Stimulated activated CD4-positive, alpha-beta T cell treated with anti-CD3 and anti-CD28 coated beads, Interleukin-15, amount 100 ng/mL, for 48 hours (primary cell): ENCODE data around the gene PPP2R2C.

Experiments
- DNase-seq, 2 donors: peaks; one replicate each; pipeline ENCODE4 v3.0.0-alpha.2; 2020; ENCODE audit warnings: low read depth in 2 of 2

The PPP2R2C gene

GRCh38 chr4:6425336-6425735 lies 47.1 kb downstream of the PPP2R2C start:
- no peak for DNase-seq

- DNase-seq = no peak
Measured at GRCh38 chr4:6424425-6424824, 48.0 kb downstream of the PPP2R2C start.

GRCh38 chr4:6423575-6423974 lies 48.8 kb downstream of the PPP2R2C start:
- DNase-seq = no peak

GRCh38 chr4:6422866-6423265 lies 49.5 kb downstream of the PPP2R2C start:
- DNase-seq = no peak

- DNase-seq = no peak
Measured at GRCh38 chr4:6422105-6422504, 50.3 kb downstream of the PPP2R2C start.

- DNase-seq = no peak
Measured at GRCh38 chr4:6421397-6421796, 51.0 kb downstream of the PPP2R2C start.

GRCh38 chr4:6420972-6421371 lies 51.4 kb downstream of the PPP2R2C start:
- DNase-seq = no peak

- no peak for DNase-seq
Measured at GRCh38 chr4:6420036-6420435, 52.4 kb downstream of the PPP2R2C start.

GRCh38 chr4:6419452-6420028 lies 52.9 kb downstream of the PPP2R2C start:
- no peak for DNase-seq

- no peak for DNase-seq
Measured at GRCh38 chr4:6418193-6418755, 54.1 kb downstream of the PPP2R2C start.

GRCh38 chr4:6417516-6418050 lies 54.8 kb downstream of the PPP2R2C start:
- no peak for DNase-seq

- DNase-seq = no peak
Measured at GRCh38 chr4:6416518-6417286, 55.7 kb downstream of the PPP2R2C start.

- no peak for DNase-seq
Measured at GRCh38 chr4:6415031-6415705, 57.2 kb downstream of the PPP2R2C start.

- DNase-seq = no peak
Measured at GRCh38 chr4:6414578-6414977, 57.8 kb downstream of the PPP2R2C start.

- DNase-seq = no peak
Measured at GRCh38 chr4:6410664-6411063, 61.8 kb downstream of the PPP2R2C start.

- no peak for DNase-seq
Measured at GRCh38 chr4:6410068-6410467, 62.3 kb downstream of the PPP2R2C start.

- no peak for DNase-seq
Measured at GRCh38 chr4:6409381-6409780, 63.0 kb downstream of the PPP2R2C start.

- no peak for DNase-seq
Measured at GRCh38 chr4:6408263-6408662, 64.2 kb downstream of the PPP2R2C start.

- no peak for DNase-seq
Measured at GRCh38 chr4:6405397-6405706, 67.1 kb downstream of the PPP2R2C start.

- no peak for DNase-seq
Measured at GRCh38 chr4:6404611-6405396, 67.6 kb downstream of the PPP2R2C start.

GRCh38 chr4:6403400-6403685 lies 69.1 kb downstream of the PPP2R2C start:
- no peak for DNase-seq
